Gastrocnemius medialis (tissue), 4 donors: ENCODE results near the gene ACSL1.

ENCODE experiments used
- CTCF ChIP-seq, 5 experiments: fragments of 450-650 bp in 3 of 5; fragments of 200-600 bp in 2 of 5; sonication (generic) in 2 of 5; IDR thresholded peaks in 4 of 5; conservative IDR thresholded peaks in 1 of 5; 1 replicate in 4 of 5; 2 replicates in 1 of 5; pipeline ENCODE4 v1.5.1; 2016 to 2019; ENCODE audit warnings: antibody characterized with exemption in 5 of 5, mild to moderate bottlenecking in 3 of 5, moderate library complexity in 3 of 5
- POLR2A ChIP-seq, 2 donors: fragments of 450-650 bp; IDR thresholded peaks; one replicate each; pipeline ENCODE4 v1.6.1; 2017; ENCODE audit warnings: antibody characterized with exemption in 2 of 2, mild to moderate bottlenecking in 2 of 2, moderate library complexity in 2 of 2

GRCh38 chr4:184728858-184729257, 96.9 kb downstream of the ACSL1 start:
- TF ChIP-seq CTCF (IDR thresholded peaks at IDR 0.05 in 4 of 5, conservative IDR thresholded peaks at IDR 0.05 in 1 of 5) (no peak), POLR2A (IDR thresholded peaks at IDR 0.05) (no peak)
